HG03039 (cell line): ENCODE measurements around the gene BAIAP2.

Experiments
- ATAC-seq: cut with Tn5 transposase; IDR thresholded peaks from one replicate; pipeline ENCODE4 v1.9.1; 2021; ENCODE audit warnings: mild to moderate bottlenecking, moderate library complexity; ENCODE audit not compliant: unreplicated experiment

The BAIAP2 gene

DNA sequence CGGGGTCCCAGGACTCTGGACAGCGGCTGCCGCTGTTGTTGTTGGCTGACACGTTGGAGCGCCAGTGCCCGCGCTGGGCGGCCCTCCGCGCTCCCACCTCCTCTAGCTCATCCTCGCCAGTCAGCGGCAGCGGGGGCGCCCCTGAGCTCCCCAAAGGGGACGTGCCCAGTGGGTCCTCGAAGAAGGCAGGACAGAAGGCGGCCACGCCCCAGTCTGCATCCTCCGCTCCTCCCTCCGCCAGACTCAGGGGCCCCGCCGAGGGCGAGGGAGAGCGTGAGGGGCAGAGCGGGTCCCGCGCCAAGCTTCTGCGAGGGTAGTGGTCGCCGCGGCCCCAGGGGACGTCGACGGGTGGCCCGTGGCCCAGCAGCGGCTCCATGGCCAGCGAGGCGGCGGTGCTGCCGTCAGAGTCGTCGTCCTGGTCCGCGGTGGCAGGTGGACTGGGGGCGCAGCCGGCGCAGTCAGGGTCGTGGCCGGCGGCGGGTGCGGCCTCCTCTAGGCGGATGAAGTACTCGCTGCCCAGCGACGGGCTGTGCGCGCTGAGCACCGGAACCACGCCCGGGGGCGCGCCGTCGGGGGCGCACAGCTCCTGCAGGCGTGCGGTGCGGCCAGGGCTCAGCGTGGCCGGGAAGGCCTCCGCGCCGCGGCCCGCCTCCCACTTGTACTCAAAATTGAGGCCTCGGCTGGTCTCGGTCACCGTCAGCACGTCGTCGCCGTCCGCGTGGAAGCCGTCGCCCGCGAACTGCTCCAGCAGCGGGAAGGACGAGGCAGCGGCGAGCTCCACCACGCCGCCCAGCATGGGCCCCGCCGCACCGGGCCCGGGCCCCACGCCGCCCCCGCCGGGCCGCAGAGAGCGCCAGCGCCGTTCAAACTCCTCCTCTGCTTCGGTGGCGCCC is 87.1 kb downstream of the BAIAP2 start:
- no peak for ATAC-seq

GRCh38 chr17:81123052-81124048 is 88.4 kb downstream of the BAIAP2 start:
- no peak for ATAC-seq

DNA sequence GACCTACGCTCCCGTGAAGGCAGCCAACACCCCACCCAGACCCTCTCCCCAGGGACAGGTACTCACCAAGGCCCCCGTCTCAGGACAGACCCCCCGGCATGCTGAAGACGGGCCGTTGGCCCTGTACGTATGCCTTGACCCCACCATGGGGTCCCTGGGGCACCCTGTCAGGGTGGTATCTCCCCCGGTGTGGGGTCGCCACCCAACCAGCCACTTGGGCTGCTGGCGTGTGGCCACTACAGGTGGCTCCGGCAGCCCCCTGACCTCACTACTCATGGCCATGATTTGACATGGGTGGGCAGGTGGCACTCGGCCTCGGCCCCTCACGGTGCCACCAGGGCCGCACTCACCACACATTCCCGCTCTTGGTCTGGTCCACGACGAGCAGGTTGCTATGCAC is 89.4 kb downstream of the BAIAP2 start:
- ATAC-seq, result no peak

DNA sequence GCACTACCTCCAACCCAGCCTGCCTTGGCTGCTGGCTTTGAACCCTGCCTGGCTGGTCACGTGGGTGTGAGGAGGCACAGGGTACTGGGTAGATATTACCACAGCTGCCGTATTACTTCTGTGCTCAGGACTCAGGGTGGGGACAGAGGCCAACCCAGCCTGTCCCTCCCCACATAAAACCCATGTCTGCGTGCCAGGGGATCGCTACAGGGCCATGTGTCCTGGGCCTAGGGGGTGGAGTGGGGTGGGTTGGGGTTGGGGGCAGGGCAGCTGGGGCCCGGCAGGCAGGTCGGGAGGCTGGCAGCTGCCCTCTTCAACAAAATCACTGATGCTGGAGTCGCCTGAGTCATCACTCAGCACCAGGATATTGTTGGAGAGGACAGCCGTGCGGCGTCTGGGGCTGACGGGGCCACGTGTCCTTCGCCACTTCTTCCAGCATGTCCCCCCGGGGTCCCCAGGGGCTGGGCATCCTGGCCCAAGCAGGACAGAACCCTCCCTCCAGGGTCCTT is 90.7 kb downstream of the BAIAP2 start:
- no peak for ATAC-seq

- no peak for ATAC-seq
These were observed 91.6 kb downstream of the BAIAP2 start for GRCh38 chr17:81126281-81127132.

DNA sequence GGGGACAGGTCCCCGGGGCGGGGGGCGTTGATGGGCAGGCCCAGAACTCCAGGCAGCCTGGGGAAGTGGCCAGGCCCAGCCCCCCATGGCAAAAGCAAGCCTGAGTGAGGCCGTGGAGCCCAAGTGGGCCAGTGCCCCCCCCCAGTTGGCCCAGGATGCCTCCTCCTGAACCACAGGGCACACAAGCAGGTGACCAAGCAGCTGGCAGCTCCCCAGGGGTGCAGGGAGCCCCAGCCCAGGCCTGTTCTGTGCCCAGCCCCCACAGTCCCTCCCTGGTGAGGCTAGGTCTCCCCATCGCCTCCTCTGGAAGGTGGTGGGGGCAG is 92.1 kb downstream of the BAIAP2 start:
- no peak for ATAC-seq

DNA sequence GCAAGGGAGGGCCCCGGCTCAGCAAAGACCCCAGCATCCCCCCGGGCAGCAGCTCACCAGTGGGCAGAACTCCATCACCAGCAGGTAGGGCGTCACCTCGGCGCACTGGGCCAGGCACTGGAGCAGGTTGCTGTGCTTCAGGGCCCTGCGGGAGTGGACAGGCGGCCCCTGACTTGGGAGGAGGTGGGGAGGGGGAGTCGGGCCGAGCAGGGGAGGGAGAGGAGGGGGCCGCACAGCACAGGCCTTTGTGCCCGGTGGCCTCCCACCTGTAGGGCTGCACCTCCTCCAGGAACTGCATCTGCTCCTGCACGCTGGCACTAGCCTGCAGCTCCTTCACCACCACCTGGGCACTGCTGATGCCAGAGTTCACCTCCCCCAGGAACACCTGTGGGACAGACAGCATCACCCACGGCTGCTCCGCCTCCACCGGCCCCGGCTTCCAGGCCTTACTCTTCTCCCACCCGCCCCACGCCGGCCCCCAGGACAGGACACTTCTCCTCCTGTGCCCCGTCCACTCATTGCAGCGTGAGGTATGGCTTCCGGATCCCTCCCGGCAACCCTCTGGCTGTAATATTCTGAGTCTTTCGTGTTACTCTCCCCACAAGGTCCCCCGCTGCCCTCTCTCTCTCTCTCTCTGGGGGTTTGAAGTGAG is 92.7 kb downstream of the BAIAP2 start:
- ATAC-seq, result no peak

DNA sequence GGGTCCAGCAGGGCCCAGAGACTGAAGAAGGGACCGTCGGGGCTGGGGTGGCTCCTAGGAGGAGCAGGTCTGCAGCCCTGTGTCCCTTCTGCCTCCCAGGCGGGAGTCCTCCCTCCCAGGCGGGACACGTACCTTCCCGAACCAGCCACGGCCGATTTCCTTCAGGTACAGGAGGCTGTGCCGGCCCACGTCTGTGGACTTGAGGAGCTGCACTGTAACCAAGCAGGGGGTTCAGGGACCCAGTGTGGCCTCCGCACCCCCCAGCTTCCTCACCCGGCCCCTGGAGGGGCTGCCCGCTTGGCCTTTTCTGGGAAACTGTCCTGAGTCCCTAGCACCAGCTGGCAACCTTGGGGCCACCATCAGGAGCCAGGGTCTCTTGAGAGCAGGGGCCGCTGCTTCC is 93.4 kb downstream of the BAIAP2 start:
- ATAC-seq, result no peak

DNA sequence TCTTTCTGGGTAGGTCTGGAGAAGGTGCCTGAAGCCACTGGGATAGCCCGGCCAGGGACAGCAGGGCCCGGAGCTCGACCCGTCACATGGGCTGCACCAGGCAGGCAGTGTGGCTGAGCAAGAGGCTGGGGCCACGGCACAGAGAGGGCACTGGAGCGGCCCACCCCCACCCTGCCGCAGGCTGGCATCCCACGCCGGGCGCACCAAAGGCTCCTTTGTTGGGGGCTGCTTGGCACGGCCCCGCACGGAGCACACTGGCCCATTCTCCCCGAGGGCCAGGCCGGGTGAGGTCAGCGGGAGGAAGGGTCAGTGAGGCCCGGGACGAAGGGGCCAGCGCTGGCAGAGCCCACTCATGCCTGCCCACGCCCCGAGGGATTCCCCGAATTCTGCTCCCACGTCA is 93.8 kb downstream of the BAIAP2 start:
- no peak for ATAC-seq

GRCh38 chr17:81129289-81129688 is 94.3 kb downstream of the BAIAP2 start:
- ATAC-seq, result no peak

- ATAC-seq, result no peak
These were observed 94.9 kb downstream of the BAIAP2 start for GRCh38 chr17:81129711-81130367.

DNA sequence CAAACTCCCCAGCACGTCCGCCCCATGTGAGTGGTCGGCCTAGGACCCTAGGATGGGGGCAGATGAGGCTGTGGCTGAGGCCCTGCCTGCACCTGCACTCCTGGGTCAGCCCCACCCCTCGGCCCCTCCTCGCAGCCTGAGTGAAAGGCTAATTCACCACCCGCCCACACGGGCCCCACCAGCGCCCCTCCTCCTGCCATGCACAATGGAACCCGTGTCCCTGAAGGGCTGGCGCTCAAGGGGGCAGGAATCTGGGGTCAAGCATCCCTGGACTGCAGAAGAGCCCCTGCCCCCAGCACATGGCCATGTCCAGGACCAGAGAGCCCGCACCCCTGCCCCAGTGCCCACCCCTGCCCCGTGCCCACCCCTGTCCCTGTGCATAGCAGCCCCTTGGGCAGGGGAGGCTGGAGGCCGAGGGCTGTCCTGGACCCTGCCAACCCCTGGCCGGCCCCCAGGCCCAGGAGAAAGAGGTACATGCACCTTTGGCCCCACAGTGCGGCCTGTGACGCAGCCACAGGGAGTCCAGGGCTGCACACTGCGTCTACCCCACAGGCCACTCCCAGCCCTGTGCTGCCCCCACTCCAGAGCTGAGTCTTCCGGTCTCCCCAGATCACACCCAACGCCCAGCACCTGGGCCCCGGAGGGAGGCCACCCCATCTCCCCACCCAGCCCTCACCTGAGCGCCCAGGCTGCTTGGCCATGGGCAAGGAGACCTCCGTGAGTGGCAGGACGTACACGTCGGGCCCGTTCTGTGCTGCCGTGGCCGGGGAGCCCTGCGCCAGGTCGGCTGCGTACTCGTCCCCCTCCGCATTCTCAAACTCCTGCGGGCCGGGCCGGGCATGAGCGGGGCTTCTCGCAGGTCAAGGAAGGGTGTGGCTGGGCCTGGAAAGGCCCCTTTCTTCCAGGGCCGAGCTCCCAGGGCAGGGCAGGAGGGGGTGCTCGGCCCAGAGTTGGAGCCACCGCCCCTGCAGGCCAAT is 95.7 kb downstream of the BAIAP2 start:
- ATAC-seq, result no peak

DNA sequence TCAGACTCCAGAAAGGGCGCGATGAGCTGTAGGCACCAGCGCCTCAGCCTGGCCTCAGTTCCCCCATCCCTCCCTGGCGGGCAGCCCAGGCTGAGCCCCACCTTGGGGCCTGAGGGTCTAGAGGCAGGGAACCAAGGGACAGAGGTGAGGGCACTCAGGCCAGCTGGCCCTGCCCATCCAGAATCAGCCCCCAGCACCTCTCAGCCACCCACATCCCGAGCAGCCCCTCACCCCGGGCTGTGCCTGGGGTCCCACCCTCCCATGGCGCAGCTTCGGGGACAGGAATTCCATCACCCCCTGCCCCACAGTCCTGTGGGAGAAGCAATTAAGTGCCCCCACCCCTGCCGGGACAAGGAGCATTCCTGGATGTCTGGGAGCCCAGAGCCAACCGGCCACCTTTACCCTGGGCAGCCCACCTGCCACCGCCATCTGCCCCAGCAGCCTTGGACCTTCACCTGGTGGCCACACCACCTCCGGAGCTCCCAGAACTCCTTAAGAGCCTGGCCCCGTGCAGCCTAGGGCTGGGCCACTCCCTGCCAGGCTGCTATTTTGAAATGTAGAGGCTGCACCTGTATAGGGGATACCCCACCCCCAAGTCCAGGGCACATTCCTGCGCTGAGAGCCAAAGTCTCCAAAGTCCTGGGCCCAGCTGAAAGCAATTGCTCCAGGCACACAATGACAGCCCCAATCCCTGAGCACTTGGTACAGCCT is 96.7 kb downstream of the BAIAP2 start:
- no peak for ATAC-seq

DNA sequence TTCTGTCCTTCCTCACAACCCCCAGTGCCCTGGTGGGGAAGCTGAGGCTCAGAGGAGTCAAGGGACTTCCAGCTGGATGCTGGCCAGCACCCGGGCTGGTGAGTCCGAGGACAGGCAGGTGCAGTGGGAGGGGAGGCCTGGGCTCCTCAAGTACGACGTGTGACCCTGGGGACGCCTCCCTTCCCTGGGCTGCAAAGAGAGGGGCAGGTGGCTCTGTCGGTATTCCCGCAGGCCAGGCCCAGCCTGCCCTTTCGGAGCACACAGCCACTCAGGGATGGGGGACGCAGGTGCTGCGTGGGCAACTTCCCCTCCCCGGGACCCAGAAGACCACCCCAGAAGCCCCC is 97.2 kb downstream of the BAIAP2 start:
- no peak for ATAC-seq

GRCh38 chr17:81132770-81133723 is 98.1 kb downstream of the BAIAP2 start:
- ATAC-seq, result no peak

- ATAC-seq, result no peak
These were observed 99.3 kb downstream of the BAIAP2 start for GRCh38 chr17:81134064-81134781.
